ENCODE data around the gene SDHB. TPM values are rescaled to one million over a fixed set of nuclear protein-coding genes. Genes with fewer than 3 reads are reported as not detected.

SDHB gene
- polyA plus RNA-seq, 1 donor (not counting 4 experiments of a cell fraction or from before 2014, with no cell fraction given): 228 TPM

DNA sequence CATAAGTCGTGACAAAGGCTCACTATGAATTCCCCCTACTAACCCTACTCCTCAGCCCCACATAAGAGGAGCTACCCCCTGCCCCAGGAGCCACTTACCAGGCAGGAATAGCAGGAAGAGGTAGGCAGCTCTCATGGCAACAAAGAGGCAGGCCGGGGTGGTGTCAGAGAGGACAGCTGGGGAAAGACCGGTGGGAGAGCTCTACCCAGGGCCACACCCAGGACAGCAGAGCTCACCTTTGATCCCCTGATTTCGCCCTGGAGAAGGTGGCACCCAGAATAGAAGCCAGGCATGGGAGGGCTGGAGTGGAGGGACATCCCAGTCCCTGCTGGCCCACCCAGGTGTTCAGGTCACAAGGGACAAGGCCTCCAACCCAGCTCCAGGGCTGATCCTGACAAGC, 75.7 kb downstream of the SDHB start:
- H3K36me3 ChIP-seq (ENCODE audit: control insufficient read depth in 2 of 2, extremely low read depth in 1 of 2, insufficient read depth in 2 of 2, low read length in 2 of 2): peaks cover 9 to 17% of the 10 kb centered on the region in 2 experiments
- FAIRE-seq: no peak
- peaks cover 25% of the 10 kb centered on the region for H3K79me2 ChIP-seq (ENCODE audit: control insufficient read depth, insufficient read depth, low read length)
- DNase-seq (ENCODE audit: low read depth, low spot score): no peak
- no peaks in the 10 kb centered on the region for H3K9me1 ChIP-seq (ENCODE audit: control insufficient read depth, extremely low read depth, insufficient read depth, low read length)
- peaks cover 32% of the 10 kb centered on the region for H3K4me1 ChIP-seq (ENCODE audit: control insufficient read depth, extremely low read depth, insufficient read depth, low read length)
- no peaks in the 10 kb centered on the region for H3K9me3 ChIP-seq (ENCODE audit: control insufficient read depth, low read depth, low read length)
- H3K4me2 ChIP-seq (ENCODE audit: control insufficient read depth, extremely low read depth, insufficient read depth, low read depth, low read length): no peak overlapping the region
- H4K20me1 ChIP-seq (ENCODE audit: control insufficient read depth, extremely low read depth, insufficient read depth, low read length): no peaks in the 10 kb centered on the region
- H2AFZ ChIP-seq (ENCODE audit: control insufficient read depth, low read length): no peak overlapping the region
- dilution Hi-C loops (cut with MboI; ENCODE audit: extremely low pct_ligation_motif_present, low sequenced_read_pairs): no loop called here
- TF ChIP-seq, protein P1, sequence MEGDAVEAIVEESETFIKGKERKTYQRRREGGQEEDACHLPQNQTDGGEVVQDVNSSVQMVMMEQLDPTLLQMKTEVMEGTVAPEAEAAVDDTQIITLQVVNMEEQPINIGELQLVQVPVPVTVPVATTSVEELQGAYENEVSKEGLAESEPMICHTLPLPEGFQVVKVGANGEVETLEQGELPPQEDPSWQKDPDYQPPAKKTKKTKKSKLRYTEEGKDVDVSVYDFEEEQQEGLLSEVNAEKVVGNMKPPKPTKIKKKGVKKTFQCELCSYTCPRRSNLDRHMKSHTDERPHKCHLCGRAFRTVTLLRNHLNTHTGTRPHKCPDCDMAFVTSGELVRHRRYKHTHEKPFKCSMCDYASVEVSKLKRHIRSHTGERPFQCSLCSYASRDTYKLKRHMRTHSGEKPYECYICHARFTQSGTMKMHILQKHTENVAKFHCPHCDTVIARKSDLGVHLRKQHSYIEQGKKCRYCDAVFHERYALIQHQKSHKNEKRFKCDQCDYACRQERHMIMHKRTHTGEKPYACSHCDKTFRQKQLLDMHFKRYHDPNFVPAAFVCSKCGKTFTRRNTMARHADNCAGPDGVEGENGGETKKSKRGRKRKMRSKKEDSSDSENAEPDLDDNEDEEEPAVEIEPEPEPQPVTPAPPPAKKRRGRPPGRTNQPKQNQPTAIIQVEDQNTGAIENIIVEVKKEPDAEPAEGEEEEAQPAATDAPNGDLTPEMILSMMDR (optimal IDR thresholded peaks at IDR 0.05 in 1 of 3, IDR thresholded peaks at IDR 0.05 in 1 of 3, conservative IDR thresholded peaks at IDR 0.05 in 1 of 3; ENCODE audit: extremely low read depth in 1 of 3, insufficient read depth in 2 of 3, low read length in 3 of 3): no peak
- TF ChIP-seq EZH2 (IDR thresholded peaks at IDR 0.05; ENCODE audit: low read length): no peak
- no peak overlapping the region for H3K9ac ChIP-seq (ENCODE audit: control insufficient read depth, extremely low read depth, insufficient read depth, low read length)
- no peak overlapping the region for H3K4me3 ChIP-seq (ENCODE audit: control insufficient read depth in 2 of 3, extremely low read depth in 1 of 3, insufficient read depth in 2 of 3, low read depth in 1 of 3, low read length in 3 of 3)
- no peaks in the 10 kb centered on the region for H3K27me3 ChIP-seq (ENCODE audit: control insufficient read depth, extremely low read depth, insufficient read depth, low read length)
- H3K27ac ChIP-seq (ENCODE audit: control insufficient read depth, insufficient read depth, low read length): no peak overlapping the region

DNA sequence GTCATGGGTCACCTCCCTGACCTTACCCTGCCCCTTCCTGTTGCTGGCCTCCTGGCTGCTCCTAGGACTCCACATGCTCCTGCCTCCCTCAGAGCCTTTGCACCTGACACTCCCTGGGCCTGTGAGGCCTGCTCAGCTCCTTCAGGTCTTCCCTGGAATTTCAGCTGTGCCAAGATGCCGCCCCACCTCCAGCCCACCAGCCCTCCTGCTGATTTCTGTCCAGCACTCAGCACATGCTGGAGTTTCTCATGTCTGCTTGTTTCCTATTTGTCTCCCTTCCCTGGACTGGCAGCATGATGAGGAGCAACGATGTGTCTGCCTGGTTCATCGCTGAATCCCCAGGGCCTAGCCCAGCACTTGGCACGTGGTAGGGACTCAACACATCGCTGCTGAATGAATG, 76.5 kb downstream of the SDHB start:
- Histone ChIP-seq H3K4me2 (ENCODE audit: control insufficient read depth, extremely low read depth, insufficient read depth, low read depth, low read length) (no peak overlapping the region), H3K27ac (ENCODE audit: control insufficient read depth, insufficient read depth, low read length) (no peak overlapping the region), H3K79me2 (ENCODE audit: control insufficient read depth, insufficient read depth, low read length) (peaks cover 25% of the 10 kb centered on the region), H3K9ac (ENCODE audit: control insufficient read depth, extremely low read depth, insufficient read depth, low read length) (no peak overlapping the region), H2AFZ (ENCODE audit: control insufficient read depth, low read length) (no peak overlapping the region), H3K4me3 (ENCODE audit: control insufficient read depth in 2 of 3, extremely low read depth in 1 of 3, insufficient read depth in 2 of 3, low read depth in 1 of 3, low read length in 3 of 3) (no peak overlapping the region), H3K9me1 (ENCODE audit: control insufficient read depth, extremely low read depth, insufficient read depth, low read length) (no peaks in the 10 kb centered on the region), H3K36me3 (ENCODE audit: control insufficient read depth in 2 of 2, extremely low read depth in 1 of 2, insufficient read depth in 2 of 2, low read length in 2 of 2) (peaks cover 9 to 17% of the 10 kb centered on the region in 2 experiments), H3K27me3 (ENCODE audit: control insufficient read depth, extremely low read depth, insufficient read depth, low read length) (no peaks in the 10 kb centered on the region), H3K4me1 (ENCODE audit: control insufficient read depth, extremely low read depth, insufficient read depth, low read length) (peaks cover 31% of the 10 kb centered on the region), H3K9me3 (ENCODE audit: control insufficient read depth, low read depth, low read length) (no peaks in the 10 kb centered on the region), H4K20me1 (ENCODE audit: control insufficient read depth, extremely low read depth, insufficient read depth, low read length) (no peaks in the 10 kb centered on the region)
- TF ChIP-seq, protein P1 (optimal IDR thresholded peaks at IDR 0.05 in 1 of 3, IDR thresholded peaks at IDR 0.05 in 1 of 3, conservative IDR thresholded peaks at IDR 0.05 in 1 of 3; ENCODE audit: extremely low read depth in 1 of 3, insufficient read depth in 2 of 3, low read length in 3 of 3): no peak
- no peak for TF ChIP-seq EZH2 (IDR thresholded peaks at IDR 0.05; ENCODE audit: low read length)
- no peak for FAIRE-seq
- DNase-seq (ENCODE audit: low read depth, low spot score): no peak
- dilution Hi-C loops (cut with MboI; ENCODE audit: extremely low pct_ligation_motif_present, low sequenced_read_pairs): no loop called here

Data from keratinocyte (primary cell).